Keratinocyte (primary cell): ENCODE measurements around the gene ISX. TPM values are rescaled to one million over a fixed set of nuclear protein-coding genes. Genes with fewer than 3 reads are reported as not detected.

ENCODE experiments used
- DNase-seq: peaks from one replicate; pipeline ENCODE4 v3.0.0-alpha.2; 2011; ENCODE audit warnings: low read depth, missing footprints, low spot score
- FAIRE-seq: peaks from 2 replicates; lab custom pipeline; 2011; peaks lifted over from hg19 to GRCh38; lab: Jason Lieb, UNC
- H2AFZ ChIP-seq: 2 replicates; pipeline ENCODE4 v1.6.0; 2012; ENCODE audit warnings: low read length, control low read depth, inconsistent platforms; ENCODE audit not compliant: control insufficient read depth
- H3K27ac ChIP-seq: 2 replicates; pipeline ENCODE4 v1.5.1; 2011; ENCODE audit warnings: low read length; ENCODE audit not compliant: control insufficient read depth, insufficient read depth
- H3K27me3 ChIP-seq: 3 replicates; pipeline ENCODE4 v1.6.0; 2011; ENCODE audit warnings: low read length; ENCODE audit not compliant: control insufficient read depth, insufficient read depth; ENCODE audit errors: extremely low read depth
- H3K36me3 ChIP-seq, 2 experiments: 2 replicates in 1 of 2; 3 replicates in 1 of 2; pipeline ENCODE4 v1.5.1; 2011; ENCODE audit warnings: low read length in 2 of 2, mild to moderate bottlenecking in 1 of 2; ENCODE audit not compliant: control insufficient read depth in 2 of 2, insufficient read depth in 2 of 2; ENCODE audit errors: extremely low read depth in 1 of 2
- H3K4me1 ChIP-seq: 3 replicates; pipeline ENCODE4 v1.5.1; 2011; ENCODE audit warnings: low read length; ENCODE audit not compliant: control insufficient read depth, insufficient read depth; ENCODE audit errors: extremely low read depth
- H3K4me2 ChIP-seq: 3 replicates; pipeline ENCODE4 v1.6.0; 2011; ENCODE audit warnings: low read depth, low read length; ENCODE audit not compliant: control insufficient read depth, insufficient read depth; ENCODE audit errors: extremely low read depth
- H3K4me3 ChIP-seq, 3 experiments: fragments of 200-600 bp in 1 of 3; sonication (generic) in 1 of 3; 2 replicates in 2 of 3; 3 replicates in 1 of 3; pipeline ENCODE4 v1.5.1; 2011 to 2016; ENCODE audit warnings: low read length in 3 of 3, mild to moderate bottlenecking in 3 of 3, control low read depth in 2 of 3, inconsistent platforms in 1 of 3, low read depth in 1 of 3, mixed read lengths in 1 of 3, mixed run types in 1 of 3, moderate library complexity in 1 of 3; ENCODE audit not compliant: control insufficient read depth in 2 of 3, insufficient read depth in 2 of 3; ENCODE audit errors: extremely low read depth in 1 of 3
- H3K79me2 ChIP-seq: 2 replicates; pipeline ENCODE4 v1.6.0; 2012; ENCODE audit warnings: low read length; ENCODE audit not compliant: control insufficient read depth, insufficient read depth
- H3K9ac ChIP-seq: 3 replicates; pipeline ENCODE4 v1.6.0; 2011; ENCODE audit warnings: low read length; ENCODE audit not compliant: control insufficient read depth, insufficient read depth; ENCODE audit errors: extremely low read depth
- H3K9me1 ChIP-seq: 3 replicates; pipeline ENCODE4 v1.6.0; 2011; ENCODE audit warnings: low read length; ENCODE audit not compliant: control insufficient read depth, insufficient read depth; ENCODE audit errors: extremely low read depth
- H3K9me3 ChIP-seq: 2 replicates; pipeline ENCODE4 v1.5.1; 2012; ENCODE audit warnings: low read depth, low read length; ENCODE audit not compliant: control insufficient read depth
- H4K20me1 ChIP-seq: 3 replicates; pipeline ENCODE4 v1.6.0; 2011; ENCODE audit warnings: low read length; ENCODE audit not compliant: control insufficient read depth, insufficient read depth; ENCODE audit errors: extremely low read depth
- EZH2 ChIP-seq: IDR thresholded peaks from one replicate; pipeline ENCODE4 v1.6.1; 2012; ENCODE audit warnings: inconsistent platforms, mild to moderate bottlenecking, low read length, moderate library complexity
- dilution Hi-C: fragments of 300-500 bp; cut with MboI; formaldehyde crosslinking; loops from one replicate; pipeline ENCODE4 v1.7.0; 2020; ENCODE audit warnings: low sequenced_read_pairs; ENCODE audit not compliant: extremely low pct_ligation_motif_present
- polyA plus RNA-seq, 5 experiments: library from polyadenylated mRNA; depleted of rRNA in 3 of 5; stranded (reverse) in 3 of 5; stranded (forward) in 1 of 5; unstranded in 1 of 5; fragments of >200 nt; gene quantifications; 1 replicate in 1 of 5; 2 replicates in 3 of 5; 3 replicates in 1 of 5; pipeline versions ENCODE4 v1.2.1 to v1.2.3, GENCODE V29; 2011 to 2012; ENCODE audit warnings: missing spikeins in 2 of 5, low read depth in 1 of 5, low replicate concordance in 1 of 5
- TF ChIP-seq, protein P1 (sequence below), 3 experiments: IDR thresholded peaks in 1 of 3; conservative IDR thresholded peaks in 1 of 3; optimal IDR thresholded peaks in 1 of 3; 2 replicates in 2 of 3; 3 replicates in 1 of 3; pipeline versions ENCODE3 to v1.5.1; 2011; ENCODE audit warnings: low read length in 3 of 3, mild to moderate bottlenecking in 3 of 3, moderate library complexity in 2 of 3, control low read depth in 1 of 3, inconsistent platforms in 1 of 3; ENCODE audit not compliant: insufficient read depth in 2 of 3; ENCODE audit errors: extremely low read depth in 1 of 3

The ISX gene
- polyA plus RNA-seq, 1 donor (not counting 4 experiments of a cell fraction or from before 2014, with no cell fraction given): not detected

- Histone ChIP-seq H3K4me3 (no peak overlapping the region), H3K36me3 (no peaks in the 10 kb centered on the region), H2AFZ (no peak overlapping the region), H3K9me1 (no peaks in the 10 kb centered on the region), H3K27me3 (no peaks in the 10 kb centered on the region), H3K27ac (no peak overlapping the region), H3K9ac (no peak overlapping the region), H3K4me1 (no peaks in the 10 kb centered on the region), H4K20me1 (no peaks in the 10 kb centered on the region), H3K9me3 (no peaks in the 10 kb centered on the region), H3K79me2 (no peaks in the 10 kb centered on the region), H3K4me2 (no peak overlapping the region)
- dilution Hi-C loops: no loop called here
- FAIRE-seq: no peak
- TF ChIP-seq EZH2: no peak
- TF ChIP-seq, protein P1, sequence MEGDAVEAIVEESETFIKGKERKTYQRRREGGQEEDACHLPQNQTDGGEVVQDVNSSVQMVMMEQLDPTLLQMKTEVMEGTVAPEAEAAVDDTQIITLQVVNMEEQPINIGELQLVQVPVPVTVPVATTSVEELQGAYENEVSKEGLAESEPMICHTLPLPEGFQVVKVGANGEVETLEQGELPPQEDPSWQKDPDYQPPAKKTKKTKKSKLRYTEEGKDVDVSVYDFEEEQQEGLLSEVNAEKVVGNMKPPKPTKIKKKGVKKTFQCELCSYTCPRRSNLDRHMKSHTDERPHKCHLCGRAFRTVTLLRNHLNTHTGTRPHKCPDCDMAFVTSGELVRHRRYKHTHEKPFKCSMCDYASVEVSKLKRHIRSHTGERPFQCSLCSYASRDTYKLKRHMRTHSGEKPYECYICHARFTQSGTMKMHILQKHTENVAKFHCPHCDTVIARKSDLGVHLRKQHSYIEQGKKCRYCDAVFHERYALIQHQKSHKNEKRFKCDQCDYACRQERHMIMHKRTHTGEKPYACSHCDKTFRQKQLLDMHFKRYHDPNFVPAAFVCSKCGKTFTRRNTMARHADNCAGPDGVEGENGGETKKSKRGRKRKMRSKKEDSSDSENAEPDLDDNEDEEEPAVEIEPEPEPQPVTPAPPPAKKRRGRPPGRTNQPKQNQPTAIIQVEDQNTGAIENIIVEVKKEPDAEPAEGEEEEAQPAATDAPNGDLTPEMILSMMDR (optimal IDR thresholded peaks at IDR 0.05 in 1 of 3, IDR thresholded peaks at IDR 0.05 in 1 of 3, conservative IDR thresholded peaks at IDR 0.05 in 1 of 3; ENCODE audit: extremely low read depth in 1 of 3, insufficient read depth in 2 of 3, low read length in 3 of 3): no peak
- DNase-seq: no peak
Observed at GRCh38 chr22:35034963-35035362, 31.0 kb upstream of the ISX start.

- FAIRE-seq (no peak), DNase-seq (no peak)
- dilution Hi-C loops: no loop called here
Observed at GRCh38 chr22:35037089-35037488, 28.9 kb upstream of the ISX start.

More at GRCh38 chr22:35037089-35037488, 28.9 kb upstream of the ISX start:
- Histone ChIP-seq H3K27me3 (no peaks in the 10 kb centered on the region), H3K36me3 (no peaks in the 10 kb centered on the region), H2AFZ (no peak overlapping the region), H3K4me3 (no peak overlapping the region), H3K4me1 (no peaks in the 10 kb centered on the region), H3K79me2 (no peaks in the 10 kb centered on the region), H3K4me2 (no peak overlapping the region), H3K9me1 (no peaks in the 10 kb centered on the region), H3K27ac (no peak overlapping the region), H3K9ac (no peak overlapping the region), H4K20me1 (no peaks in the 10 kb centered on the region), H3K9me3 (no peaks in the 10 kb centered on the region)
- no peak for TF ChIP-seq EZH2
- TF ChIP-seq, protein P1 (optimal IDR thresholded peaks at IDR 0.05 in 1 of 3, IDR thresholded peaks at IDR 0.05 in 1 of 3, conservative IDR thresholded peaks at IDR 0.05 in 1 of 3; ENCODE audit: extremely low read depth in 1 of 3, insufficient read depth in 2 of 3, low read length in 3 of 3): peak; percentile 23 to 43 (median 28)
